Hypothalamus (tissue), 51 donors: ENCODE results near the gene C2orf80.
"Not testable (repeated sequence)": the region's sequence is repeated elsewhere in the genome, so short reads cannot be mapped to it uniquely, and the experiment has no call there.

Experiments used
- DNase-seq, 51 donors: peaks; one replicate each; lab custom pipeline; 2025; lab: John Stamatoyannopoulos, UW

C2orf80 gene

GRCh38 chr2:208182835-208183234, 7.0 kb downstream of the C2orf80 start:
- no peak for DNase-seq

- DNase-seq, result no peak
Measured at GRCh38 chr2:208179028-208179609, 10.7 kb downstream of the C2orf80 start.

DNA sequence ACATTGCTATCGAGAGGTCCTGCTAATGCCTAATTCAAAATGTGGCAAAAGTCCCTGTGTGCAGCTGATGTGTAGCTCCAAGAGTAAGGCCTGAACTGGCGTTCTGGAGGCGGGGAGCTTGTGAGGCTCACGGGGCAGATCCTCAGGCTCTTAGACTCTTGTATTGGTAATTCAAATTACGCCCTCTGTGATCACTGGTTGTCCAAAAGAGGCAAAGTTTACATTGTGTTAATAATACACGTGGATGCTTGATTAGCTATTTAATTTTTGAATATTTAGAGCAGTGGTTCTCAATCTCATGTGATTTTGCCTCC, 14.0 kb downstream of the C2orf80 start:
- peak in 3 of 51 donors; percentile 6 to 7 (median 7) for DNase-seq

- peak in 47 of 51 donors; percentile 6 to 87 (median 57) for DNase-seq
Measured at GRCh38 chr2:208175069-208175839, 14.6 kb downstream of the C2orf80 start.

- DNase-seq, result no peak
Measured at GRCh38 chr2:208174144-208174543, 15.7 kb downstream of the C2orf80 start.

GRCh38 chr2:208172125-208172524, 17.7 kb downstream of the C2orf80 start:
- DNase-seq, result no peak

DNA sequence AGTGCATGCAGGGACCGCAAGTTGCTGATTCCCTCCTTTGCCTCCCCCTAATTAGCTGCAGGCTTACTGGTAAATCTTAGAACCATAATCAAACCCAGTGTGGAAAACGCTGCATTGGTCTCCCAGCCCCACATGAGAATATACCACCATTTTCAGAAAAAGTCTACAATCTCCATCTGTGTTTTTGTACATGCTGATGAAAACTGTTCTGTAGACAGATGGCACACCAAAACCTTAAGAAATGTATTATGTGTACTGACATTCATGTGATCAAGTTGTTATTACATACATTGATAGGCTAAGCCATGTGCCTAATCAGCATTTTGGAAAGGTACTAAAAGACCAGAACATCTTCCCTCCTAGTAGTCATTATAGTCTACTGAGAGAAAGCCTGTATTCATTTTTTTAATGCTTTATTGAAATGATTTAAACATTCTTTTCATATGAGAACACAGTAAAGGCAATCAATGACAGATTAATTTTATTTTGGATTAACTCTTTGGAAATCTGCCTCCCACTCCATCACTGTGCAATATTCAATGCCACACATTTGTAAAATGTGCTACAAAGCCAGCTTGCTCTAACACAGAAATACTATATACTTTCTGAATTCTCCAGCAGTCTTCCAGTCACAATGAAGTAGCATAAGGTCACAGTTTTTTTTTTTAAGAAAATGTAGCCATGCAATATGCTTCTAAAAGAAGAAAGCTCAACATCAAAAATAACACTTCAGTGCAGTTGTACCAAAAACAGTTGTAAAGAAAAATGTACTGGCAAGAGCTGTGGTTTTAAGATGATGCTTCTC, 24.7 kb downstream of the C2orf80 start:
- peak in 1 of 51 donors; percentile 14 for DNase-seq

DNA sequence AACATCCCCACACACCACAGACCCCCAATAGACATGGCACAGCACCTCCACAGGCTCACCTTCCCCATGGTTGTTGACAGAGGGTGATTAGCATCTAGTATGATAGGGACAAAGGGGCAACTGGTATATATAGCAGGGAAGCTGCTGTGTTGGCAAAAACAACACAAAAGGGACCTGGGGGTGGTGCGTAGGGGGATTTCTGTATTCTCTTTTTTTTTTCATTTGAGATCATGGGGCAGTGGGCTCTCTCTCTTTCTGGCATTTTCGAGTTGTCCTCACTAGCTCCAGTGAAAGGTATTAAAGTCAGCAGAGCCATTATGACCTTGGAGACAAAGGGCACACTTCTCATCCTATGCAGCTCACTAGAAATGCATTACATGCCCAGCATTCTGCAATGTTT, 26.3 kb downstream of the C2orf80 start, which contains the start of gene CRYGA:
TSS of gene CRYGA (minus strand) at position 101 of the 400 bp plus-strand sequence. CDS start at position 68, 33 bp downstream.
- no peak for DNase-seq

DNA sequence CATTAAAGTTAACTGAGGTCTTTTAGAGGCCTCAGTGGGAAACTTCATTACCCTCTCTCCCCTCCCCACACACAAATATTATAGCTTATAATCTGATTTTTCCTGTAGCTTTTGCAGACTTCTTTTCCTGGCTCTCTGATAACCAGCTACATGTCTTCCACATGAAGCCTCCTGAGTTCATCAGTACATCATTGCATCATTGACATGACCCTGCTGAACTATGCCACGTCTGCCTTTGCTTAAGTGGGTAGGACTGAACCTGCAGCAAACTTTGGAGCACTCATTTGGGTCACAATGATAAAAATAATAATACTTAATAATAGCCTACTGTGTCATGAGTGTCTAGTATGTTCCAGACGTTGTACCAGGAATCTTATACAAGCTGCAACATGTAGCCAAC, 33.4 kb downstream of the C2orf80 start:
- no peak for DNase-seq

GRCh38 chr2:208153156-208153555, 36.7 kb downstream of the C2orf80 start:
- no peak for DNase-seq

DNA sequence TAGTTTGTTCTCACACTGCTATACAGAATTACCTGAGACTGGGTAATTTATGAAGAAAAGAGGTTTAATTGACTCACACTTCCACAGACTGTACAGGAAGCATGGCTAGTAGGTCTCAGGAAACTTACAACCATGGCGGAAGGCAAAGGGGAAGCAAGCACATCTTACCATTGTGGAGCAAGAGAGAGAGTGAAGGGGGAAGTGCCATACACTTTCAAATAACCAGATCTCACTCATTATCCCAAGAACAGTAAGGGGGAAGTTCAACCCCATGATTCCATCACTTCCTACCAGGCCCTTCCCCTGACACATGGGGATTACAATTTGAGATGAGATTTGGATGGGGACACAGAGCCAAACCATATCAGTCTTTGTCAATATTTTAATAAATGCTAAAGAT, 38.9 kb downstream of the C2orf80 start:
- no peak for DNase-seq

DNA sequence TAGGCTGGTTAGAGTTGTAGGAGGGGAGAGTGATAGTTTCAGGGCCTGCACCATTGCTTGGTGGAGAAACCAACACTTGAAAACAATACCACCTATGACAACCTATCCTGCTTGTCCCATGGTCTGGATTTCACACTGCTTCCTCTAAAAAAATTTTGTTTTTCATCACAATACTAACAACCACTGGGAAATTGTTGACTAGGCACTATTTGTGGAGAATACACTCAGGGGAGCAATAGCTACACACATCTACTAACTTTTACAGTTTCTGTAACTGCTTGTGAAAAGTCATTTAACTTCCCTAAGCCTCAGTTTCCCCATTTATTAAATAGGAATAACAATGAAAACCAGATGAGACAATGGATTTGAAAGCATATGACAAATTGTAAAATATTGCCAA, 39.7 kb downstream of the C2orf80 start:
- DNase-seq, result no peak

DNA sequence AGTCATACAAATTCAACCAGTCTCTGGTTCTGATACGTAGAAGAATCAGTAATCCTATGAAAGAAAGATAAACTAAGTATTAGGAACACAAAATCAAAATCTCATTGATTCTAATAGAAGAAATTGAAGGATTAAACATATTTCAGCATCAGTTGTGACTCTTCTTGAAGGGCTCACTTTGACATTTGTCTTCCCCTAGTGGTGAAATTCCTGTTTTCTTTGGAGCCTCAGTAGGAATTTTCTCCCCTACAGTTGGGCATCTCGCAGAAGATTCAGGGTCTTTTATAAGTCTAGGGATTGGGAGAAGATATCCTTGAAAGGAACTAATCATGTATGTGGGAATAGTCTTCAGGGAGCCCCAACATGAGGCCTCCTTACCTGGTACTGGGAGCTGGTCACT, 41.0 kb downstream of the C2orf80 start:
- DNase-seq, result no peak

- DNase-seq, result no peak
Measured at GRCh38 chr2:208147759-208148158, 42.1 kb downstream of the C2orf80 start.

GRCh38 chr2:208147008-208147407, 42.8 kb downstream of the C2orf80 start:
- no peak for DNase-seq

DNA sequence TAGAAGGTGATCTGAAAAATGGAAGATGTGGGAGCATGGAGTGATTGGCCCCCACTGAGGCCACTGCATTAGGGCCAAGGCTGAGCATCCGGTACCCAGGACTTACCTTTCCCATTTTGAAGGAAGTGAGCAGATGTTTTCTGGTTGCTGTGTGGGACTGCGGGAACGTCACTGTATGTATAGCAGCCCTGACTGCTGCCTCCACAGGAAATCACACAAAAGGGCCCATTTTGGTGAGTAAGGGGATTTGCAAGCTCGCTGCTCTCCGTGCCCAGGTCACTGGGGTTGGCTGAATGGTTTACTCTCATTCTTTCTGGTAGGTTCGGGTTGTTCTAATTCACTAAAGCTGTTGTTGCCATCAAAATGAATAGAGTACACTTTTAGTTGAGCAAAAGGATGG, 43.8 kb downstream of the C2orf80 start, which contains the start of gene CRYGB:
TSS of gene CRYGB (minus strand) at position 153 of the 400 bp plus-strand sequence. CDS start at position 115, 38 bp downstream.
- no peak for DNase-seq

GRCh38 chr2:208142925-208143799, 46.7 kb downstream of the C2orf80 start:
- no peak for DNase-seq

- DNase-seq, result peak in 1 of 51 donors; percentile 14
Measured at GRCh38 chr2:208142240-208142924, 47.4 kb downstream of the C2orf80 start.

GRCh38 chr2:208139447-208139846, 50.4 kb downstream of the C2orf80 start:
- no peak for DNase-seq

DNA sequence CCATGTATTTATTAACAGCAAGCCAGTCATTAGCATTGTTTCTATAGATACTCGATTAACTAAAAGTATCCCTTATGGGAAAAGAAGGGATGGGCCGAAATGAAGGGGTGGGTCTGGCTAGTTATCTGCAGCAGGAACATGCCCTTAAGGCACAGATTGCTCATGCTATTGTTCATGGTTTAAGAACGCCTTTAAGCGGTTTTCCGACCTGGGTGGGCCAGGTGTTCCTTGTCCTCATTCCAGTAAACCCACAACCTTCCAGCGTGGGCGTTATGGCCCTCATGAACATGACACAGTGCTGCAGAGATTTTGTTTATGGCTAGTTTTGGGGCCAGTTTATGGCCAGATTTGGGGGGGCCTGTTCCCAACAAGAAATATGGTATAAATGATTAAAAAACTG, 51.5 kb downstream of the C2orf80 start:
- not testable (repeated sequence) for DNase-seq
